NB4 (cell line): ENCODE data around the gene ZCCHC7.

Experiments used
- DNase-seq: peaks from one replicate; pipeline ENCODE4 v3.0.0; 2010; ENCODE audit warnings: low read depth
- H3K4me3 ChIP-seq: one replicate; pipeline ENCODE4 v1.5.1; 2011; ENCODE audit warnings: mild to moderate bottlenecking, low read depth, low read length, moderate library complexity
- MYC ChIP-seq: IDR thresholded peaks from 2 replicates; pipeline ENCODE4 v1.6.1; 2011; ENCODE audit warnings: low read depth, low read length
- POLR2A ChIP-seq: IDR thresholded peaks from 2 replicates; pipeline ENCODE4 v1.6.1; 2011; ENCODE audit warnings: mild to moderate bottlenecking; ENCODE audit not compliant: insufficient read length; ENCODE audit errors: extremely low read depth
- TF ChIP-seq, protein P1 (sequence below): IDR thresholded peaks from one replicate; pipeline ENCODE4 v1.5.1; 2012; ENCODE audit warnings: low read depth, low read length
- TF ChIP-seq, protein P2 (sequence below): IDR thresholded peaks from 2 replicates; pipeline ENCODE4 v1.6.1; 2011; ENCODE audit warnings: low read depth, low read length

The ZCCHC7 gene

DNA sequence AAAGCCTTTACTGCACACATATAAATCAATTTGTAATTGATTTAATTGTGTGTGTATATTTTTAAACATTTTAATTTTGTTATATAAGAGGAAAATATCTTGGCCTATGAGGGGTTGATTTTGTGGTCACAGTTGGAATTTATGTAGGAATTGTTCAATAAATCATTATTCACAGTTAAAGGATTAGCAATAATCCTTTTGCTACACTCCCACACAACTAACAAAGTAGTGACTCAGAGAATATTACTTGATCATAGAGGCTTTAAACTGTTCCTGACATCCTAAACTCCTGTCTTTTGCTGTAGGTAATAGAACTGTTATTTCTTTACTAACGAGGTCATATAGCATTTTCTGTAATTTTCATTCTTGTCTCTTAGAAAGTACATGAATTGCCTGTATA, 95.5 kb downstream of the ZCCHC7 start:
- H3K4me3 ChIP-seq, result no peak overlapping the region
- DNase-seq, result no peak
- TF ChIP-seq, protein P1, sequence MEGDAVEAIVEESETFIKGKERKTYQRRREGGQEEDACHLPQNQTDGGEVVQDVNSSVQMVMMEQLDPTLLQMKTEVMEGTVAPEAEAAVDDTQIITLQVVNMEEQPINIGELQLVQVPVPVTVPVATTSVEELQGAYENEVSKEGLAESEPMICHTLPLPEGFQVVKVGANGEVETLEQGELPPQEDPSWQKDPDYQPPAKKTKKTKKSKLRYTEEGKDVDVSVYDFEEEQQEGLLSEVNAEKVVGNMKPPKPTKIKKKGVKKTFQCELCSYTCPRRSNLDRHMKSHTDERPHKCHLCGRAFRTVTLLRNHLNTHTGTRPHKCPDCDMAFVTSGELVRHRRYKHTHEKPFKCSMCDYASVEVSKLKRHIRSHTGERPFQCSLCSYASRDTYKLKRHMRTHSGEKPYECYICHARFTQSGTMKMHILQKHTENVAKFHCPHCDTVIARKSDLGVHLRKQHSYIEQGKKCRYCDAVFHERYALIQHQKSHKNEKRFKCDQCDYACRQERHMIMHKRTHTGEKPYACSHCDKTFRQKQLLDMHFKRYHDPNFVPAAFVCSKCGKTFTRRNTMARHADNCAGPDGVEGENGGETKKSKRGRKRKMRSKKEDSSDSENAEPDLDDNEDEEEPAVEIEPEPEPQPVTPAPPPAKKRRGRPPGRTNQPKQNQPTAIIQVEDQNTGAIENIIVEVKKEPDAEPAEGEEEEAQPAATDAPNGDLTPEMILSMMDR, result no peak
- TF ChIP-seq, protein P2, sequence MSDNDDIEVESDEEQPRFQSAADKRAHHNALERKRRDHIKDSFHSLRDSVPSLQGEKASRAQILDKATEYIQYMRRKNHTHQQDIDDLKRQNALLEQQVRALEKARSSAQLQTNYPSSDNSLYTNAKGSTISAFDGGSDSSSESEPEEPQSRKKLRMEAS, result no peak
- no peak for TF ChIP-seq MYC
- TF ChIP-seq POLR2A, result no peak

DNA sequence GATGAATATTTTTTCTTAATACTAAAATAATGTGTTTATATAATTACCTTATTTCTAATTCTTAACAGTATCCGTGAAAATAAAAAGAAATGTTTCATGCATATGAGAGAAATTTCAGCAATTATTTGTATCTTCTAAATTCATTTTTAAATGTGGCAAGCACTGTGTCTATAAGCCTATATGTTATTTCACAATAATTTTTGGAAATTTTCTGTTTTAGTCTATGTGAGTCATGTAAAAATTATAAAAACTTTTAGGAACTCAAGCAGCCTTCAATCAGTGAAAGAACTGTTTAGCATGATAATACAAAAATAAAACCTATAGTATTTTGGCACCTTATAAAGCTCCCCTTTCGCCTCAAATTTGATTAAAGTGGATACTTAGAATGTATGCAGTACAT, 96.8 kb downstream of the ZCCHC7 start:
- no peak overlapping the region for H3K4me3 ChIP-seq
- TF ChIP-seq, protein P1, result no peak
- TF ChIP-seq POLR2A (no peak), MYC (no peak)
- TF ChIP-seq, protein P2, result no peak
- DNase-seq, result no peak

DNA sequence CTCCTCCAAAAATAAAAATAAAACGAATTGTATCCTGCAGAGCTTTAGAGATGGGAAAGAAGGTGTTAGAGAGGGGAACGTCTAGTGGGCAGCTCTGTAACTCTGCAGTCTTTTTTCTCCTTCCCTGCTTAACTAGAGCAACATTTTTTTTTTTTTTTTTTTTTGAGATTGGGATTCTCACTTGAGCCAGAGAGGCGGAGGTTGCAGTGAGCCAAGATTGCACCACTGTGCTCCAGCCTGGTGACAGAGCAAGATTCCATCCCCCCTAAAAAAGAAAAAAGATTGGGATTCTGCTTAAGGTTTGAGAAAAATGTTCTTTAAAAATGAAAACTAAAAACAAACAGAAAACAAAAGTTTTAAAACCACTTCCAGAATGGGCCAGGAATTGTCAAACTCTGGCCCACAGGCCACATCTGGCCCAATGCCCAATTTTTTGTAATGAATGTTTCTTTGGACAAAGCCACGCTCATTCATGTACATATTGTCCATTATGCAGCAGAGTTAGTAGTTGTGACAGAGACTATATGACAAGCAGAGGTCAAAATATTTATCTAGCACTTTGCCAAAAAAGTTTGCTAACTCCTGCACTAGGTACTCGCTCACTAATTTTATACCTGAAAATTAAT, 98.5 kb downstream of the ZCCHC7 start:
- H3K4me3 ChIP-seq, result no peak overlapping the region
- TF ChIP-seq POLR2A (no peak), MYC (no peak)
- TF ChIP-seq, protein P2, result no peak
- TF ChIP-seq, protein P1, result no peak
- DNase-seq, result no peak

DNA sequence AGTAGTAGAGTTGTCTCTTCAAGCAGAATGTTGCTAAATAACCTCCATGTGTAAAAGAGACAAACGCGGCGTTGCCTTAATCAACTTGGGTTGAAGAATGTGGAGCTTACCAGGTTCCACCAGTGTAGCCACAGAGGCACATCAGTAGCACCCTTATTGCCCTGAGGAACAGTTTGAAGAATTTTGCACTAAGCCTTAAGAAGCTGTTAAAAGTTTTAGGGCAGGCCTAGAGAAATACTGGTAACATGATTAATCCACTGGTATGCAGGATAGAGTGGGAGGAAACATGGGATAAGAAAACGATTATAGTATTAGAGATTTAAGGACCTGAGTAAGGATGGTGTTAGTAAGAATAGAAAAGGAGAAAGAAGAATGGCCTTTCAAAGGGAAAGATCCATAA, 100.6 kb downstream of the ZCCHC7 start:
- no peak for TF ChIP-seq POLR2A
- TF ChIP-seq MYC, result no peak
- TF ChIP-seq, protein P1, result no peak
- TF ChIP-seq, protein P2, result no peak
- H3K4me3 ChIP-seq, result no peak overlapping the region
- DNase-seq, result no peak

DNA sequence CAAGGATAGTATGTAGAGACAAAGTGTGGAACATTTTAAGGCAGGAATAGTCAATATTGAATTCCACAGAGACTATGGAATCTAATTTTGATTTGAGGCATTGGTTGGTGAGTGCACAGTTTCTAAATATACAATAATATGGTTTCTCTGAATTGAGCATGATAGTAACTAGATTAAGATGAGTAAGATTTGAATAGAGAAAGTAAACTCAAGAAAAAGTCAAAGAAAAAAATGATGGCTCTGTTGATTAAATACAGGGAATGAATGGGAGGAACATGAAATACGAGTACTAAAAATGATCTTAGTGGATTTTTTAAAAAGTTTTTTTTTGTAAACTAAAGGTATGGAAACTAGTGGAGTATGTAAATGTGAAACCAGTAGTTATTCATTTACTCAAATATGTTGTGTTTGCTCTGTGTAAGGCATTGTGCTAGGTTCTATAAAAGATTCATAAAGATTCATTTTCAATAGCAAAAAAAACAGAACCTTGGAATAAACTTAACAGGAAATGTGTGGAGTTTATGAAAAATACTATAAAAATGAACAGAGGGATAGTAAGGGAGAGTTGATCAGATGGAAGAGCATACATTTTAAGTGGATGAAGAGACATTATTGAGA, 101.2 kb downstream of the ZCCHC7 start:
- no peak for TF ChIP-seq MYC
- TF ChIP-seq, protein P1, result no peak
- TF ChIP-seq, protein P2, result no peak
- no peak for TF ChIP-seq POLR2A
- DNase-seq, result no peak
- no peak overlapping the region for H3K4me3 ChIP-seq

DNA sequence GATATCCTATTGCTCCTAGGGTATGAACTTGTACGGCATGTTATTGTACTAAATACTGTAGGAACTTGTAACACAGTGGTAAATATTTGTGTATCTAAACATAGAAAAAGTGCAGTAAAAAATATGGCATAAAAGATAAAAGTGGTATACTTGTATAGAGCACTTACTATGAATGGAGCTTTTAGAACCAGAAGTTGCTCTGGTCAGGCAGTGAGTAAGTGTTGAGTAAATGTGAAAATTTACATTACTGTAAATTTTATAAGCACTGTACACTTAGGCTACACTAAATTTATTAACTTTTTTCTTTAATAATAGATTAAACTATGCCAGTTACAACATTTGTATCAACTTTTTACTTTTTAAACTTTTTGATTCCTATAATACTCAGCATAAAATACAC, 109.1 kb downstream of the ZCCHC7 start:
- H3K4me3 ChIP-seq, result no peak overlapping the region
- no peak for DNase-seq
- TF ChIP-seq, protein P1, result no peak
- no peak for TF ChIP-seq MYC
- TF ChIP-seq, protein P2, result no peak
- no peak for TF ChIP-seq POLR2A
